ENCODE data around the gene G2E3.

The G2E3 gene

GRCh38 chr14:30658645-30659044, 99.7 kb downstream of the G2E3 start:
- no peaks in the 10 kb centered on the region for H3K27me3 ChIP-seq (ENCODE audit: control insufficient read depth in 5 of 5, insufficient read depth in 4 of 5, low read length in 5 of 5)

GRCh38 chr14:30669594-30669993, 110.6 kb downstream of the G2E3 start:
- H3K9me3 ChIP-seq (ENCODE audit: control insufficient read depth in 5 of 5, low read length in 5 of 5) = no peaks in the 10 kb centered on the region
- no peak overlapping the region for H3K9ac ChIP-seq (ENCODE audit: low read length in 5 of 5)
- no peak overlapping the region for H3K4me3 ChIP-seq (ENCODE audit: low read depth in 1 of 5, low read length in 5 of 5)
- peaks cover 2 to 25% (median 13%) of the 10 kb centered on the region in 5 donors for H3K36me3 ChIP-seq (ENCODE audit: control insufficient read depth in 5 of 5, insufficient read depth in 5 of 5, low read length in 5 of 5)
- no peaks in the 10 kb centered on the region for H3K4me1 ChIP-seq (ENCODE audit: control insufficient read depth in 5 of 5, insufficient read depth in 5 of 5, low read length in 5 of 5)
- H3K27me3 ChIP-seq (ENCODE audit: control insufficient read depth in 5 of 5, insufficient read depth in 4 of 5, low read length in 5 of 5) = no peaks in the 10 kb centered on the region
- H3K27ac ChIP-seq (ENCODE audit: low read depth, low read length) = no peak overlapping the region

More at GRCh38 chr14:30658645-30659044, 99.7 kb downstream of the G2E3 start:
- peaks cover 22 to 62% (median 33%) of the 10 kb centered on the region in 5 donors for H3K36me3 ChIP-seq (ENCODE audit: control insufficient read depth in 5 of 5, insufficient read depth in 5 of 5, low read length in 5 of 5)
- H3K27ac ChIP-seq (ENCODE audit: low read depth, low read length) = no peak overlapping the region
- no peak overlapping the region for H3K9ac ChIP-seq (ENCODE audit: low read length in 5 of 5)
- peaks cover 0 to 7% (median 6%) of the 10 kb centered on the region in 5 donors for H3K4me1 ChIP-seq (ENCODE audit: control insufficient read depth in 5 of 5, insufficient read depth in 5 of 5, low read length in 5 of 5)
- H3K4me3 ChIP-seq (ENCODE audit: low read depth in 1 of 5, low read length in 5 of 5) = no peak overlapping the region
- no peaks in the 10 kb centered on the region for H3K9me3 ChIP-seq (ENCODE audit: control insufficient read depth in 5 of 5, low read length in 5 of 5)
